SU-DHL-6 (cell line): ENCODE data around the gene SUMO1.

Experiments
- EZH2phosphoT487 ChIP-seq: fragments of 200-600 bp; sonication (generic), shearing (Covaris generic); conservative IDR thresholded peaks from 2 replicates; pipeline ENCODE4 v1.6.1; 2018; ENCODE audit warnings: mild to moderate bottlenecking, antibody characterized with exemption, low read length, moderate library complexity, mixed read lengths
- TF ChIP-seq, protein P1 (sequence below): fragments of 200-600 bp; sonication (generic); IDR thresholded peaks from one replicate; pipeline ENCODE4 v1.5.1; 2017; ENCODE audit warnings: antibody characterized with exemption, mild to moderate bottlenecking, low read length, moderate library complexity; ENCODE audit not compliant: insufficient read depth, poor library complexity, severe bottlenecking

DNA sequence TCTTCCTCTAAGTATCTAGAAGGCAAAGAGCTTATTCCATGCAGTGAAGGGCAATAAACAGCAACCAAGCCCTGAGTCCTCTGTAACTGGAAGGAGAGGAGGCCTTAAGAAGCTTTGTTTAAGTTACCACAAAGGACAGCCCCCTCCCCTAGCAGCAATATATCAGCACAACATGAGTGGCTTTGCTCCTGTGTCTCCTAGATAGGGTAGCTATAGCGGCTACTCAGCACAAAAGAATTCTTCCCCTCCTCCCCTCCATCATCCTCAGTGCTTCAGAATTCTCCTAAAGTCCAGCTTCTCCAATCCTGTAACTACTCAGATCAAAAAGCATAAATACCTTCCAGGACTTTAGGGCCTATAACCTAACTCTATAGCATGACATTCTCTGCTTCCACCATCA is 16.5 kb downstream of the SUMO1 start:
- TF ChIP-seq, protein P1, sequence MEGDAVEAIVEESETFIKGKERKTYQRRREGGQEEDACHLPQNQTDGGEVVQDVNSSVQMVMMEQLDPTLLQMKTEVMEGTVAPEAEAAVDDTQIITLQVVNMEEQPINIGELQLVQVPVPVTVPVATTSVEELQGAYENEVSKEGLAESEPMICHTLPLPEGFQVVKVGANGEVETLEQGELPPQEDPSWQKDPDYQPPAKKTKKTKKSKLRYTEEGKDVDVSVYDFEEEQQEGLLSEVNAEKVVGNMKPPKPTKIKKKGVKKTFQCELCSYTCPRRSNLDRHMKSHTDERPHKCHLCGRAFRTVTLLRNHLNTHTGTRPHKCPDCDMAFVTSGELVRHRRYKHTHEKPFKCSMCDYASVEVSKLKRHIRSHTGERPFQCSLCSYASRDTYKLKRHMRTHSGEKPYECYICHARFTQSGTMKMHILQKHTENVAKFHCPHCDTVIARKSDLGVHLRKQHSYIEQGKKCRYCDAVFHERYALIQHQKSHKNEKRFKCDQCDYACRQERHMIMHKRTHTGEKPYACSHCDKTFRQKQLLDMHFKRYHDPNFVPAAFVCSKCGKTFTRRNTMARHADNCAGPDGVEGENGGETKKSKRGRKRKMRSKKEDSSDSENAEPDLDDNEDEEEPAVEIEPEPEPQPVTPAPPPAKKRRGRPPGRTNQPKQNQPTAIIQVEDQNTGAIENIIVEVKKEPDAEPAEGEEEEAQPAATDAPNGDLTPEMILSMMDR = no peak
- TF ChIP-seq EZH2phosphoT487 = no peak
